ENCODE data around the gene FIG4.
"Not testable (repeated sequence)": the region's sequence is repeated elsewhere in the genome, so short reads cannot be mapped to it uniquely, and the experiment has no call there.

Gene FIG4

DNA sequence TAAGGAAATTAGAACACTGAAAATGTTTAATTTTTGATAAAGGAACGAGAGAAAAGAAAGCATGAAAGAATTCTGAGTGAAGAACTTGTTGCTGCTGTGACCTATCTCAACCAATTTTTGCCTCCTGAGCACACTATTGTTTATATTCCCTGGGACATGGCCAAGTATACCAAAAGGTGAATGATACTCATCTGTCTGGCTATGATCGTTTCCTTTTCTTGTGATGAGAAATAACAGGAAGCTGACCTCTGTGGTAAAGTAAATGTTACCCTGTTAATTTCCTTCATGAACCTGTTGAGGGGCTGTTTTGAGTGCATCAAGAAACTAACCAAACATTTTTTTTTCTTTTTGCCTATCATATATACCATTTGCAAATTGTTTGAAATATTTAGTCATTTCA, 69.1 kb downstream of the FIG4 start:
- DNase-seq (ENCODE audit: low read depth): no peak

DNA sequence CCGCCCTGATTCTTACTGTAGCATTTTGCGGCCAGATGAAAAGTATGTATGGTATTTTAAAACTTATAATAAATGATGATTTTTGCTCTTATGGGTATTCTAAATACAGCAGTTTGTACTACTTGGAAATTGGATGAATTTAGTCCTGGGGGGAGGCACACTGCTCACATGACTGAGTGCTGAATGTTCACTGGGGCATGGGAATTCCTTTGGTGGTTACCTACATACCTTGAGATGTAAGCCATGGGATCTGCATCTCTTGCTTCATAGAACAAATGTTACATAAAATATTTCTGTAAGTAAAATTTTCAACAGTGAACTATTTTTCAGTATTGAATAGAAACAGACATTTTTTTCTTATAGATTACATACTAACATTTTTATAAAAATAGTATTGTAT, 71.1 kb downstream of the FIG4 start:
- no peak for DNase-seq (ENCODE audit: low read depth)

DNA sequence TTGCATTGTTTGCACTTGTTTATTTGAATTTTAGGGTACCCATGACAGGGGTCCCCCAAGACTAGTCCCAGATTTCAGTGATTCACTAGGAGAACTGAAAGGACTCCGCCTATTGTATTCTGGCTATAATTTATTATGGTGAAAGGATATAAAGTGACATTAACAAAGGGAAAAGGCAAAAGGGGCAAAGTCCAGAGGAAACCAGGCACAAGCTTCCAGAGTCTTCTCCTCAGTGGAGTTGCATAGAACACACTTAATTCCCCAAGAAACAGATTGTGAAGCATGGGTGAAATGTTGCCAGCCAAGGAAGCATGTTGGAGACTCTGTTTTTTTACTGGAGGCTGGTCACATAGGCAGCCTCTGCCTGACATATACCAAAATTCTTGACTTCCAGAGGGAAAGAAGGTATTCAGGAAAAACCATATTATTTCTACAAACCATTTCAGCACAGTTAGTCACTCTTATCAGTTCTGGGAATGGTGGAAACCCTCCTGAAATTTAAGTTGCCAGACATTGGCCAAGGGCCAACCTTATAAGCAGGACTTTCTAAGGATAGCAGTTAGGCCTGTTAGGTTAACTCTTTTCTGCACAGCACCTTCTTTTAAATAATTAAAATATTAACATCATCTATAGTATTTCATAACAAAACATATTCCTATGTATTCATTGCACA, 71.8 kb downstream of the FIG4 start:
- no peak for DNase-seq (ENCODE audit: low read depth)

DNA sequence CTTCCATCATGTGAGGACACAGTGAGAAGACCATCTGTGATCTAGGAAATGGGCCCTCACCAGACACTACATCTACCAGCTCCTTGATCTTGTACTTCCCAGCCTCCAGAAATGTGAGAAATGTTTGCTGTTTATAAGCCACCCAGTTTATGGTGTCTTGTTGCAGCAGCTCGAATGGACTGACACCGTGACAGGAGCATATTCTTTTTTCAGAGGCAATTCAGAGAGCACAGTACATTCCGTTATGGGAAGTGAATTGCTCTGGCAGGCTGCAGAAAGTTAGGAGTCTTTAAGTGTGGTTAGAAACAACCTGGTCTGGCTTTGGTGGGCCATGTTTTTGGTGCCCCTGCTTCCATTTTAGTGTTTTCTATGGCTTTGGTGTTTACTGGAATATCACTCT, 75.1 kb downstream of the FIG4 start:
- no peak for DNase-seq (ENCODE audit: low read depth)

DNA sequence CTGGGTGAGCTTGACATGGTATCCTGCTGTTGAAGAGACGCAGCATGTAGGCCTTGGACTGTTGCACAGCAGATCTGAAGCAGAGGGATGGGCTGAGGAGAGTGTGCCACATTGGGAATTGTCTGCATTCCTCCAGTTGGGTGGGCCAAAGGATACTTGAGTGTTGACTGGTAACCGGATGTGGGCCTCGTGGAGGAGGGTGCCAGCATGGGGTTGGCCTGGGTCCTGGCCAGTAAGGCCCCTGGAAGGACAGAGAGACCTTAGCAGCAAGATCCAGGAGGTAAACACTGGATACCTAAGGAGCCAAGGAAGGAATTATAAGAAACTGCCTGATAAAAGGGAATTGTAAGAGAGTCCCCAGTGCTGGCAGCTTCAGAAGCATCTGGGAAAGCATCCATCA, 76.9 kb downstream of the FIG4 start:
- DNase-seq (ENCODE audit: low read depth): no peak

DNA sequence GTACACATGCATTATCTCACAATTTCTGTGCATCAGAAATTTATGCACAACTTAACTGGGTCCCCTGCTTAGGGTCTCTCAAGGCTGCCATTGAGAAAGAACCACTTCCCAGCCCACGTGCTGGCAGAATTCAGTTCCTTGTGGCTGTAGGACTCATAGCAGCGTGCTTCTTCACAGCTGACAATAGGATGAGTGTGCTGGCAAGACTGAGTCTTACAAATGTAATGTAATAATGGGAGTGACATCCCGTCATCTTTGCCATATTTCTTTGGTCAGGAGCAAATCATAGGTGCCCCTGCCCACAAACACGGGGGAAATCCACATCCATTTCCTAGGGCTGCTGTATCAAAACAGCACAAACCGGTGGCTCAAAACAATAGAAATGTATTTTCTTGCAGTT, 77.4 kb downstream of the FIG4 start:
- no peak for DNase-seq (ENCODE audit: low read depth)

DNA sequence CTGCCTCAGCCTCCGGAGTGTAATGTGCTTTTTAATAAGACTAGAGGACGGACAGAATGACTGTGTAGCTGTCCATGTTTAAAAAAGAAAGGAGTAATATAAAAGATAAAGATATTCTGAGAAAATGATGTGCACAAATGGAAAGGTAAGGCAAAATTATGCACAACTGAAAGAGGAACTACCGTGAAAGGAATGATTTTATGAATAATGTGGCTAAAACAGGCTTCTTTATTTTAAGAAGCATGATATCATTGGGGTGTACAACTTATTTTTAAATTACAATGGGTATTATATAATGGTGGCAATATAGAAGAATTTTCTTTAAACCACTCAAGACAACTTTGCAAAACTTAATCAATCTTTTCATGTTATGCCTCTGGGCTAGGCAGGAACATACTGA, 78.1 kb downstream of the FIG4 start:
- no peak for DNase-seq (ENCODE audit: low read depth)

DNA sequence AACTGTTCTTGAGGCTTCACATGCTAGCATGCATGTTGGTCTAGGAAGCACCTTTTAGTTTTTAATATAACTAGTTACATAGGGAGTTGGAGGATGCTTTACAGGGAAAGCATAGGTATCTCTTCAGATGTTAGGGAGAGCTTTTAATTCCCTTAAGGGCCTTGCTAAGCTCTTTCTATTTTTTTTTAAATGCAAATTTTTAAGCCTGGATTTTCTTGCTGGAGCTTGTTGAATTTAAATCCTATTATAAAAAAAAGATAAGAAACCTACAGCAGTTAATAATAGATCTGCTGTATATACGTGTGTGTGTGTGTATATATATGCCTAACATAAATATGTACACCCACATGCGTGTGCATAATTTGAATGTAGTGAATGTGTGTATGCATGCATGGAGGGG, 79.0 kb downstream of the FIG4 start:
- DNase-seq (ENCODE audit: low read depth): no peak

DNA sequence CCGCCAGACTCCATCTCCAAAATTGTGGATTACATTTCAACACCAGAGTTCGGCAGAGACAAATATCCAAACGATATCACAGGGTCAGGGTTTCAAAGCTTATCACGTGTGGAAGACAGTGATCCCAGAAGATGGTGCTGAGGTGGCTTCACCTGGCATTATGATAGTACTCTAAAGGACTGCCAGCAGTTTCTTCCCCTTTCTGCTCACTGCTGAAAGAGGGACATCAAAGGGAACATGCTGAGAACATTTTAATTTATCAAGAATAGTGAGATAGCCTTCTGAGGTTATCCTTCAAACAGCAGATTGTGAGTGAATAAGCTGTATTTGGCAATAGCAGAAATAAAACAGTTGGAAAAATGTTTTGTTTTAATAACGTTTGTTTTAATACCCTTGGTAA, 79.7 kb downstream of the FIG4 start:
- DNase-seq (ENCODE audit: low read depth): no peak

DNA sequence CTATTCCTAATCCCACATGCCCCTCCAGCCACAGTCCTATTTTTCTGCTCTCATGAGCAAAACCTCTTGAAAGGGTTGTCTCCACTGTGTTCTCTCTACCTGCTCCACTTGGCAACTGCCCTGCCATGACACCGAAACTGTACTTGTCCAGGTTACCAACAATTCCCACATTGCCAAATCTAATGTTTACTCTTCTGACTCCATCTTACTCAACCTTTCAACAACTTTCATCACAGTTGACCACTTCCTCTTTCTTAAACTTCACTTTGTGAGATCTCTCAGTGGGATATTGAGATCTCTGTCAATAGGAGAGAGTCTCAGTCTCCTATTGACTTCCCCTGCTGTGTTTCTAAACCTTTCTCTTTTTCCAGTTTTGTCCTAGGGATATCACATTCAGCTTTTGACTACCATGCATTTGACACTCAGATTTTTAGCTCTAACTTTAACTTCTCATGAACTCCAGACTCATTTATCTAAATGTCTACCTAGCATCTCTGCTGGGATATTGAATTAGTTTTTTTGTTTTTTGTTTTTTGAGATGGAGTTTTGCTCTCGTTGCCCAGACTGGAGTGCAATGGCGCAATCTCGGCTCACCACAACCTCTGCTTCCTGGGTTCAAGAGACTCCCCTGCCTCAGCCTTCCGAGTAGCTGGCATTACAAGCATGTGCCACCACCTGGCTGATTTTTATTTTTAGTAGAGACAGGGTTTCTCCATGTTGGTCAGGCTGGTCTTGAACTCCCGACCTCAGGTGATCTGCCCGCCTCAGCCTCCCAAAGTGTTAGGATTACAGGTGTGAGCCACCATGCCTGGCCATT, 81.1 kb downstream of the FIG4 start:
- DNase-seq (ENCODE audit: low read depth): not testable (repeated sequence)

DNA sequence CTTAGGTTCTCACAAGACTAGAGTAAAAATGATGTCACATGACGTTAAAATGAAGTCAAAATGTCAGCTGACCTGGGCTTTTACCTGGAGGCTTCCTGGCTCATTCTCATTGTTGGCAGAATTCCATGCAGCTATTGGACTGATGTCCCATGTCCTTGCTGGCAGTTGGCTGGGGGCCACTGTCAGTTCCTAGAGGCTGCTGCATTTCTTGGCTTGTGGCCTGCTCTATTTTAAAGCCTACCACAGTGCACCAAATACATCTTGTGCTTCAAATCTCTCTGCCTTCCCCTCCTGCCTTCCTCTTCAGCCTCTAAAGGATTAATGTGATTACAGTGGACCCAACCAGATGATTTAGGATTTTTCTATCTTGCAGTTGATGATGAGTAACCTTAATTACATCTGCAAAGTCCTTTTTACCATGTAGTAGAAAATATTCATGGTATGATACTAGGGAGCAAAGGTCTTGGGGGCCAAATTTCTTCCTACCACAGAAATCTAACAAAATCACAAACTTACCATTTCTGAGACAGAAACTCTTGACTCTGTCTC, 81.9 kb downstream of the FIG4 start:
- no peak for DNase-seq (ENCODE audit: low read depth)

DNA sequence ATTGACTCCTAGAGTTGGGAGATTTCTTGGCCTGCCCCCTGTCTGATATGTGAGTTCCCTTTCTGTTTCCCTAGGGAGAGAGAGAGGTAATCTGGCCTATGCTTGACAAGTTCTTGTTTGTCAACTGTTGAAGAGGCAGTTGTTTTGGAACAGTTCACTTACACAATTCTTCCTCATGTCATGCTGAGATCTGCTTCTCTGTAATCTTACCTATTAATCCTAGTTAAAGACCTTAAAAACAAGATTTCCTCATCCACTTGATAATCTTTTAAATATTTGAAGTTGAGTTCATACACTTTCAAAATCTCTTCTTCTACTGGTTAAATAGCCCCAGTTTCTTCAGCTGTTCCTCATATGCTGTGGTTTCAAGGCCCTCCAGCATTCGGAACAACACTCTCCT, 89.9 kb downstream of the FIG4 start:
- DNase-seq (ENCODE audit: low read depth): no peak

DNA sequence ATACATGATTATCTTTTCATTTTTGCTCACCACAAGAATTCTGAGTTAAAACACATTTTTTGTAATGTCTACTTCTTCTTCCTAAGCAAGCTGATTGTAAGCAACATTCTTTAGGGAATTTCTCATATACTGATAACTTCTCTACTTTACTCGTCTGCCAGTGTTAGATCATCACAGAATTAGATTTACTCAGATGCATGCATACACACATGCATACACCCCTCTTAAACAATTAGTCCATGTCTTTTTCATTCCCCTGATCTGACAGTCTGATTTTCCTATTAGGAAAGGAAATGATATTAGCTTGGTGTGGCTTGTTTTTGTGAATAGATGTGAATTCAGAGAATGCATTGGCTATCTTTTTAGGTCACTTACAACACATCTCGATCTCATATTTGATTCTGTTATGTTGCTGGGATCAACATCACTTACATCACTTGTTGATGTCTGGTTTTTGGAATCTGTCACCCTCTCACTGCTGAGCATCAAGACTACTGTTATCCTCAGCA, 91.4 kb downstream of the FIG4 start:
- no peak for DNase-seq (ENCODE audit: low read depth)

DNA sequence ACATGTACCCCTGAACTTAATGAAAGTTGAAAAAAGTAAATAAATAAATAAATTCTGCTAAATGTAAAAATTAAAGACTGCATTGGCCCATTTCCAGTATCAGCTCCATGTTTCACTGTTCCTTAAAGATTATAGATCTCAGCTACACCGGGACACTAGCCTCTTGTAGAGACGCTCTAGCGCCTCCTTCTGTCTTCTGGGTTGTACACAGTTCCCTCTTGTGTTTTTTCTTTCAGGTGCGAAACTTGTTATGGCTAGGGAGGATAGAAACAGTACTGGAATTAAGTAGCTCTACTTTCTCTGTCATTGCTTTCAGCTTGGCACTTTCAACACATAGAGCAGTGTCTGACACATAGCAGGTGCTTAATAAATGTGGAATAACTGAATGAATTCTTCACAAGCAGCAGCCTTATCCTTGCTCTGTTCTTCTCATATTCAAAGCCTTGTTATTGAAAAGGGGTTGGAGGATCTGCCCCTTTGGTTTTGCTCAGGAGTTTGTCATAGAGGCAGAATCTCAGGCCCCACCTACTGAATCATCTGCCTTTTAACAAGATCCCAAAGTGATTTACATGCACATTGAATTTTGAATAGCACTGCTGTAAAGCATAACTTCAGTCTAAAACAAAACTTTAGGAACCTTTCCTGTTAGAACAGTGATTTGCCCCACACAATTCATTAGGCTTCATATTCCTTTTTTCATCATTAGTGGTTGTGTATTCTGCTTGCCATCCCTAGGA, 92.3 kb downstream of the FIG4 start:
- no peak for DNase-seq (ENCODE audit: low read depth)

DNA sequence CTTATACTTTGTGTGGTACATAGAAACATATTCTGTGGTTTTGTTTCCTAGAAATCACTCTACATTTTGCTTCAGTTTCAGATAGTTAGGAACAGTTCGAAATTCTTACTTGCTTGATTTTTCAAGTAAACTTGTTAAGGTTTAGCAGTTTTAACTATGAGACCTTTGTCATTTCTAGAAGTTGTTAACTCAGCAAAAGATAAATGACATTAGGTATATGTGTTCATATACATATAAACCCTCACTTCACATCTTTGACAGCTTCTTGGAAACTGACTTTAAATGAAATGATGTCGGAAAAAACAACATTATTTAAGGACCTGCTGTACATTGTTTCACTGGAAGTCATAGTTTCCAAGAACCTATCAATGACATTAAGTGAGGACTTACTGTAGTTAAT, 96.2 kb downstream of the FIG4 start:
- DNase-seq (ENCODE audit: low read depth): no peak

DNA sequence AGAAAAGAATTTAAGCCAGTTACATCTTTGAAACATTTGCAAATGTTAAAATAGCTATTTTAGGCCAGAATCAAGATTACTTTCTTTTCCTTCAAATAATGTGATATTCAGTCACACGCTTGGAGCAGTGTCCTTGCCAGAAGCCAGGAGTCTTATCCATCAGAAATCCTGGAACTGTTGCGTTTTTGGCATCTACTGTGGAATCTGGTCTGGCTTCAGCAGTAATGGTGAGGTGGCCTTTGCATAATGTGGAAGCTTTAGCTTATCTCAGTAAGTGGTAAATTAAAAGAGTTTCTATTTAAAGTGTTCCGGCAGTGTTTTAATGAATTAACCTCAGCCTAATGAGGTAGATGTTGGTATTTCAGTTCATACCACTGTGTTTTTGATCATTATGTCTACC, 97.6 kb downstream of the FIG4 start:
- DNase-seq (ENCODE audit: low read depth): no peak

DNA sequence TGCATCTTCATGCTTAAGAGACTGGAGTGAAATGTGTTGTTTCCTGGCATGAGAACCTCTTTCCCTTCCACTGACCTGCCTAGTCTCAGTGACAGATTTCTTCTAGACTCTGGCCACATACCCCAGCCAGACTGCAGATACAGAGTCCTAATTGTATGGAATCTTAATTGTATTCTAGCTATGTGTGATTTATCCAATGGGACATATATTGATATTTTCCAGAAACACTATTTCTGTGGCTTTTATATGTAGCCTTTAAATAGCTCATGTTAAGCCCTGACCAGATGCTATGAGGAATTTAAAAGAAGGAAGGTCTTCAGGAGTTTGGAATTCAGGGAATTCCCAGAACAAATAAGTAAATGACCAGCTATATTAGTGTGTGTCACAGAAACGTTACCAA, 99.0 kb downstream of the FIG4 start:
- DNase-seq (ENCODE audit: low read depth): no peak

DNA sequence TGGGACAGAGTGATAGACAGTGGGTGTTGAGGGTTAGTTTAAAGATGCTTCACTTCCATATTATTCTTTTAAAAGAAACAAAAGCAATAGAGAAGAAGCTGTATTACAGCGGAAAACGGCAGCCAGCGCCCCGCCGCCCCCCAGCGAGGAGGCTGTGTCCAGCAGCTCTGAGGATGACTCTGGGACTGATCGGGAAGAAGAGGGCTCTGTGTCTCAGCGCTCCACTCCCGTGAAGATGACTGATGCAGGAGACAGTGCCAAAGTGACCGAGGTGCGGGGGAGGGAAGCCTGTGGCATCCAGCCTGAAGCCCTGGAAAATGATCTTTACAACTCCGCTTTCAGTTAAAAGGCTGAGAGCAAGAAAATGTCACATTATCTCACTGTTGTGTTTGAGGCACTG, 100.2 kb downstream of the FIG4 start:
- DNase-seq (ENCODE audit: low read depth): no peak

DNA sequence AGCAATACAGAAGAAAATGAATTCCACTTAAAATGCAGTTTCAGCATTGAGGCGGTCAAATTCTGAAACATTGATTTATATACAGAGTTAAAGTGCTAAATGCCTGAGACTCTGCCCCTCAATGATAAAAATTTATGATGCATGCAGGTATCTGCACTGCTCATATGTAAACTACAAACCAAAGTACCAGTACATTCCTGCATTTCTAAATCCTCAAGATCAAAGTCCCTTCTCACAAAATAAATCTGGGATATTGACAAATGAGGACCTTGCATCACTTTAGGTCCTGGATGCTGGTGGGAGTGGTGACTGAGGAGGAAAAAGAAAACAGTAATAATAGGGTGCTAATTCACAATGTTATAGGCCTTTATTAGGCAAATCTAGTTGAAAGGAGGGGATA, 101.9 kb downstream of the FIG4 start:
- DNase-seq (ENCODE audit: low read depth): no peak

DNA sequence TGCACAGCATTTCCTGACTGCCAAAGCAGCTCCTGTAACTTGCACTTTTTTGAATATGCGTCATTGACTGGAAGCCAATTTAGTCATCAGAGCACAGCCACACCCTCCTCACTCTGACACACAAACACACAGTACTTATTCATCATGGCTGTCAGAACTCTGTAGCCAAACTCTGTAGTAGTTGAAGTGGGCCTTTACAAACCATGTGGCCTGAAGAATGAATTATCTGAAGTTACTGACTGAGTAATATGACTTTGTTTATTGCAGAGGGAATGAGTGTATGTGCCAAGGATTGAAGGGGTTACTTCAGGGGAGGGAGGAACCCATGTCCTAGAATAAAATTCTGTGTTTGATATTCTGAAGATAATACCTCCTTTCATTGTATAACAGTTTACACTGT, 102.7 kb downstream of the FIG4 start:
- peak; percentile 80 for DNase-seq (ENCODE audit: low read depth)

DNA sequence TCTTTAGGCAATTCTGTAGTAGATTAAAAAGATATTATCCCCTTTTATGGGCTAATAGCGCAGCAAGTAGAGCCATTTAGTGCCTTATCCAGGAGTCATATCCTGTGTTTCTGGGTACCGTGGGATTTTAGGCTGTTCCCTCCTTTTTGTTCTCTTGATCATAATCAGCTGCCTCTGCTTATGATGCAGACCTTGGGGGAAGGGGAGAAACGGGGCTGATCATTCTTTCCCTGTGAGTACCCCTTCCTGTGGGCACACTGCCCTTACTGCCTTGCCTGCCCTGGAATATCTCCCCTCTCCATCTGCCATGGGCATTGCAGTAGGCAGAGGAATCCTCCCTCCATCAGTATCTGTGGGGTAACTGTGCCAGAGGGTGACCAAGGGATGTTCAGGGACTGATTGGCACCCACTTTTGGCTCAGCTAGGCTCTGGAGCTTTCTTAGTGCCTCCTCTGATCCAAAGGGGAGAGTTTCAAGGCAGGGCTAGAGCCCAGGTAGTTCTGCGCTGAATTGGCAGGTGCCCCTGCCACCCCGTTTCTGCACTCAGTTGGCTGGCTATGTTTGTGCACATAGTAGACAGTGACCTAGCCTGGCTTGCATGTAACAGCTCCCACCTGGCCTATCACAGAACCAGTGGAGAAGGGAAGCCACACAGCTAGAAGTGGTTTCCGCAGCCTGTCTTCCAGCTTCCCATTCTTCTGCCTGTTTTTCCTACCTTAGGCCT, 103.3 kb downstream of the FIG4 start:
- no peak for DNase-seq (ENCODE audit: low read depth)

DNA sequence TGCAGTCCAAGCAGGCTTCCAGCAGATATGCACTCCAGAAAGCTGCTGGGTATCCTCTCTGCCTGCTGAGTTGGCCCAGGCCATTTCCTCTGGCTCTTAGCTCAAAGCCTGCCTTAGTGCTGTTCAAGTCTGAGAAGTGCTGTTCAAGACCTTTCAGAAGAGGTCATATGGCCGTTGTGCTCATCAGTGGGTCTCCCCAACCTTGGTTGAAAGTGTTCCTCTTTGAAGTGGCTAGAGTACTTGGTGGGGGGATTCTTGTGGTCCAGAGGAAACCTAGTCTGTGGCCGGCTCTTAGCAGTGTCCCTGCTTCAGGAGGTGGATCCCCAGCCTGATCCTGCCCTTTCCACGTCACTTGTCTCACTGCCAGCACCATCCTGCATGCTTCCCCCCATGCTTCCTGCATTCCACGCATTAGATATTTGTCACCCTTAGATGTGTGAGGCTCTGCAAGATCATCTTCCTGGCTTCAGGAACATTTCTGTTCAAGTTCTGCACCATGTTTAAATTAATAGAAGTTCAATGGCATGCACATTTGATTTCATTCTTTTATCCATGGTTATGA, 105.0 kb downstream of the FIG4 start:
- DNase-seq (ENCODE audit: low read depth): no peak

All from GM04503 (cell line).